ENCODE data around the gene RPS3. TPM values are rescaled to one million over a fixed set of nuclear protein-coding genes. Genes with fewer than 3 reads are reported as not detected.
A peak's percentile ranks its signal among the peaks of the same experiment; 100 is the strongest.

Gene RPS3
- total and polyA plus RNA-seq, 2 donors (not counting 1 experiment from before 2014, with no cell fraction given): 3,389 to 3,642 TPM

Small RNA genes within 50 kb of the gene (small RNA-seq; reads per million reads assigned to genes)
- gene SNORD15A (ENCODE audit: insufficient read length, low read depth, low replicate concordance) (not detected), gene SNORD15B (ENCODE audit: insufficient read length, low read depth, low replicate concordance) (16,352 reads per million, percentile 99 among the genes with 10 or more reads in this experiment)

Other genes with a start within 250 kb of the RPS3 start
- gene SLCO2B1, start 248.4 kb upstream of the RPS3 start, total RNA-seq: 1.2 and 1.3 TPM in 2 replicates
- gene SLCO2B1, start 248.4 kb upstream of the RPS3 start, polyA plus RNA-seq: not detected in 2 replicates
- gene TPBGL, start 158.7 kb upstream of the RPS3 start, total RNA-seq: not detected in 2 replicates
- gene TPBGL, start 158.7 kb upstream of the RPS3 start, polyA plus RNA-seq: not detected in 2 replicates
- gene ARRB1, start 47.9 kb upstream of the RPS3 start, total RNA-seq: 1.0 and 2.2 TPM in 2 replicates
- 1.3 and 1.9 TPM in 2 replicates for gene ARRB1, start 47.9 kb upstream of the RPS3 start, polyA plus RNA-seq
- 0.39 and 0.59 TPM in 2 replicates for gene KLHL35, start 33.7 kb downstream of the RPS3 start, total RNA-seq
- 0.45 and 0.55 TPM in 2 replicates for gene KLHL35, start 33.7 kb downstream of the RPS3 start, polyA plus RNA-seq
- gene GDPD5, start 126.4 kb downstream of the RPS3 start, total RNA-seq: 99.6 and 102 TPM in 2 replicates
- 24.0 and 59.1 TPM in 2 replicates for gene GDPD5, start 126.4 kb downstream of the RPS3 start, polyA plus RNA-seq
- 5.7 and 7.5 TPM in 2 replicates for gene SERPINH1, start 162.7 kb downstream of the RPS3 start, total RNA-seq
- 3.0 and 4.1 TPM in 2 replicates for gene SERPINH1, start 162.7 kb downstream of the RPS3 start, polyA plus RNA-seq